ENCODE data around the gene CCDC51. TPM values are rescaled to one million over a fixed set of nuclear protein-coding genes. Genes with fewer than 3 reads are reported as not detected.

The CCDC51 gene
- total and polyA plus RNA-seq, 2 of the 13 experiments (the other 11 are each of a cell fraction or from before 2014, with no cell fraction given): 18.1 to 29.4 TPM

DNA sequence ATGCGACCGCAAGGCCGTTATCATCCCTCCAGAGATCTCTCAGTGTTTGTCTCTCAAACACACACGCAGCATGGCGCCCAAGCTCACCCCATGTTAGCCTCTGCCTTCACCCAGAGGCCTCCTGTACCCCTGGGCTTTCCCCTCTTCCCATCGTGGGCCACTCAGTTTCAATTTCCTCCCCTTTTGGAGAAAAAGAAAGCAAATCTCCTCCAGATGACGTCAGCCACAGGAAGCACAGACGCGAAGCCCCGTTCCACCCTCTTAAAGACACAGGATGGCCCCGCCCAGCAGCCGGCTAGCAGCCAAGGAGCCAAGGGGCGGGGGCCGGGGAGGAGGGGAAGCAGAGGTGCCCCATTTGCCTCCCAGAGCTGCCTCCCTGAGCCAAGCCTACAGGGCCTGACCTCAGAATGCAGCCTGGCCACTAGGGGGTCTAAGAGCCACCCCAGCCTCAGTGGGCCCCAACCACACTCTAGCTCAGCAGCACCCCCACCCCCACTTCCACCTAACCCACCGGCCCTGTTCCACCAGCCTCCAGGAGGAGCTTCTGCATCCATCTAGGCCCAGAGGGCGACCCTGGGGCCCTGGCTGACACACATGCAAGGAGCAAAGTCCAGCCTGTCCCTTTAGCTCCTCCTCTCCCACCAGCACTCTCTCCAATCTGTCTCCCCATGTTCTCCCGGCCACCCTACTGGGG lies 33.2 kb upstream of the CCDC51 start (continued):
- TF ChIP-seq, protein P1, sequence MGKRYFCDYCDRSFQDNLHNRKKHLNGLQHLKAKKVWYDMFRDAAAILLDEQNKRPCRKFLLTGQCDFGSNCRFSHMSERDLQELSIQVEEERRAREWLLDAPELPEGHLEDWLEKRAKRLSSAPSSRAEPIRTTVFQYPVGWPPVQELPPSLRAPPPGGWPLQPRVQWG (CRISPR knock-in tag; IDR thresholded peaks at IDR 0.05; ENCODE audit: borderline replicate concordance, low read depth): no peak
- TF ChIP-seq, protein P2, sequence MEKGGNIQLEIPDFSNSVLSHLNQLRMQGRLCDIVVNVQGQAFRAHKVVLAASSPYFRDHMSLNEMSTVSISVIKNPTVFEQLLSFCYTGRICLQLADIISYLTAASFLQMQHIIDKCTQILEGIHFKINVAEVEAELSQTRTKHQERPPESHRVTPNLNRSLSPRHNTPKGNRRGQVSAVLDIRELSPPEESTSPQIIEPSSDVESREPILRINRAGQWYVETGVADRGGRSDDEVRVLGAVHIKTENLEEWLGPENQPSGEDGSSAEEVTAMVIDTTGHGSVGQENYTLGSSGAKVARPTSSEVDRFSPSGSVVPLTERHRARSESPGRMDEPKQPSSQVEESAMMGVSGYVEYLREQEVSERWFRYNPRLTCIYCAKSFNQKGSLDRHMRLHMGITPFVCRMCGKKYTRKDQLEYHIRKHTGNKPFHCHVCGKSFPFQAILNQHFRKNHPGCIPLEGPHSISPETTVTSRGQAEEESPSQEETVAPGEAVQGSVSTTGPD (CRISPR knock-in tag; IDR thresholded peaks at IDR 0.05): no peak
- no peak for TF ChIP-seq GZF1 (CRISPR knock-in tag; IDR thresholded peaks at IDR 0.05)
- TF ChIP-seq YY1 (IDR thresholded peaks at IDR 0.05; ENCODE audit: insufficient read depth, insufficient replicate concordance, low read depth, low read length): peak; percentile 66
- TF ChIP-seq, protein P3, sequence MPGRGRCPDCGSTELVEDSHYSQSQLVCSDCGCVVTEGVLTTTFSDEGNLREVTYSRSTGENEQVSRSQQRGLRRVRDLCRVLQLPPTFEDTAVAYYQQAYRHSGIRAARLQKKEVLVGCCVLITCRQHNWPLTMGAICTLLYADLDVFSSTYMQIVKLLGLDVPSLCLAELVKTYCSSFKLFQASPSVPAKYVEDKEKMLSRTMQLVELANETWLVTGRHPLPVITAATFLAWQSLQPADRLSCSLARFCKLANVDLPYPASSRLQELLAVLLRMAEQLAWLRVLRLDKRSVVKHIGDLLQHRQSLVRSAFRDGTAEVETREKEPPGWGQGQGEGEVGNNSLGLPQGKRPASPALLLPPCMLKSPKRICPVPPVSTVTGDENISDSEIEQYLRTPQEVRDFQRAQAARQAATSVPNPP (CRISPR knock-in tag; IDR thresholded peaks at IDR 0.05): no peak
- TF ChIP-seq ZNF598 (CRISPR knock-in tag; IDR thresholded peaks at IDR 0.05; ENCODE audit: borderline replicate concordance): peak; percentile 19; the same call in 1 of the 2 replicates
- no peak; the same call in 1 of the 2 replicates for TF ChIP-seq MIER2 (CRISPR knock-in tag; IDR thresholded peaks at IDR 0.05)
- no peak for TF ChIP-seq MBNL3 (CRISPR knock-in tag; conservative IDR thresholded peaks at IDR 0.05)
- TF ChIP-seq, protein P4, sequence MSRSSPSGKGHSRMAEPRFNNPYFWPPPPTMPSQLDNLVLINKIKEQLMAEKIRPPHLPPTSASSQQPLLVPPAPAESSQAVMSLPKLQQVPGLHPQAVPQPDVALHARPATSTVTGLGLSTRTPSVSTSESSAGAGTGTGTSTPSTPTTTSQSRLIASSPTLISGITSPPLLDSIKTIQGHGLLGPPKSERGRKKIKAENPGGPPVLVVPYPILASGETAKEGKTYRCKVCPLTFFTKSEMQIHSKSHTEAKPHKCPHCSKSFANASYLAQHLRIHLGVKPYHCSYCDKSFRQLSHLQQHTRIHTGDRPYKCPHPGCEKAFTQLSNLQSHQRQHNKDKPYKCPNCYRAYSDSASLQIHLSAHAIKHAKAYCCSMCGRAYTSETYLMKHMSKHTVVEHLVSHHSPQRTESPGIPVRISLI (CRISPR knock-in tag; IDR thresholded peaks at IDR 0.05; ENCODE audit: borderline replicate concordance): peak; percentile 20; the same call in 1 of the 2 replicates
- TF ChIP-seq KDM1A (CRISPR knock-in tag; IDR thresholded peaks at IDR 0.05): no peak; the same call in 1 of the 2 replicates
- TF ChIP-seq MTA3 (CRISPR knock-in tag; IDR thresholded peaks at IDR 0.05): no peak
- TF ChIP-seq SNRNP70 (IDR thresholded peaks at IDR 0.05; ENCODE audit: low read depth, low read length): no peak
- TF ChIP-seq, protein P5, sequence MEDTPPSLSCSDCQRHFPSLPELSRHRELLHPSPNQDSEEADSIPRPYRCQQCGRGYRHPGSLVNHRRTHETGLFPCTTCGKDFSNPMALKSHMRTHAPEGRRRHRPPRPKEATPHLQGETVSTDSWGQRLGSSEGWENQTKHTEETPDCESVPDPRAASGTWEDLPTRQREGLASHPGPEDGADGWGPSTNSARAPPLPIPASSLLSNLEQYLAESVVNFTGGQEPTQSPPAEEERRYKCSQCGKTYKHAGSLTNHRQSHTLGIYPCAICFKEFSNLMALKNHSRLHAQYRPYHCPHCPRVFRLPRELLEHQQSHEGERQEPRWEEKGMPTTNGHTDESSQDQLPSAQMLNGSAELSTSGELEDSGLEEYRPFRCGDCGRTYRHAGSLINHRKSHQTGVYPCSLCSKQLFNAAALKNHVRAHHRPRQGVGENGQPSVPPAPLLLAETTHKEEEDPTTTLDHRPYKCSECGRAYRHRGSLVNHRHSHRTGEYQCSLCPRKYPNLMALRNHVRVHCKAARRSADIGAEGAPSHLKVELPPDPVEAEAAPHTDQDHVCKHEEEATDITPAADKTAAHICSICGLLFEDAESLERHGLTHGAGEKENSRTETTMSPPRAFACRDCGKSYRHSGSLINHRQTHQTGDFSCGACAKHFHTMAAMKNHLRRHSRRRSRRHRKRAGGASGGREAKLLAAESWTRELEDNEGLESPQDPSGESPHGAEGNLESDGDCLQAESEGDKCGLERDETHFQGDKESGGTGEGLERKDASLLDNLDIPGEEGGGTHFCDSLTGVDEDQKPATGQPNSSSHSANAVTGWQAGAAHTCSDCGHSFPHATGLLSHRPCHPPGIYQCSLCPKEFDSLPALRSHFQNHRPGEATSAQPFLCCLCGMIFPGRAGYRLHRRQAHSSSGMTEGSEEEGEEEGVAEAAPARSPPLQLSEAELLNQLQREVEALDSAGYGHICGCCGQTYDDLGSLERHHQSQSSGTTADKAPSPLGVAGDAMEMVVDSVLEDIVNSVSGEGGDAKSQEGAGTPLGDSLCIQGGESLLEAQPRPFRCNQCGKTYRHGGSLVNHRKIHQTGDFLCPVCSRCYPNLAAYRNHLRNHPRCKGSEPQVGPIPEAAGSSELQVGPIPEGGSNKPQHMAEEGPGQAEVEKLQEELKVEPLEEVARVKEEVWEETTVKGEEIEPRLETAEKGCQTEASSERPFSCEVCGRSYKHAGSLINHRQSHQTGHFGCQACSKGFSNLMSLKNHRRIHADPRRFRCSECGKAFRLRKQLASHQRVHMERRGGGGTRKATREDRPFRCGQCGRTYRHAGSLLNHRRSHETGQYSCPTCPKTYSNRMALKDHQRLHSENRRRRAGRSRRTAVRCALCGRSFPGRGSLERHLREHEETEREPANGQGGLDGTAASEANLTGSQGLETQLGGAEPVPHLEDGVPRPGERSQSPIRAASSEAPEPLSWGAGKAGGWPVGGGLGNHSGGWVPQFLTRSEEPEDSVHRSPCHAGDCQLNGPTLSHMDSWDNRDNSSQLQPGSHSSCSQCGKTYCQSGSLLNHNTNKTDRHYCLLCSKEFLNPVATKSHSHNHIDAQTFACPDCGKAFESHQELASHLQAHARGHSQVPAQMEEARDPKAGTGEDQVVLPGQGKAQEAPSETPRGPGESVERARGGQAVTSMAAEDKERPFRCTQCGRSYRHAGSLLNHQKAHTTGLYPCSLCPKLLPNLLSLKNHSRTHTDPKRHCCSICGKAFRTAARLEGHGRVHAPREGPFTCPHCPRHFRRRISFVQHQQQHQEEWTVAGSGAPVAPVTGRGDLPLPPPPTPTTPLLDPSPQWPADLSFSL (CRISPR knock-in tag; IDR thresholded peaks at IDR 0.05): no peak; the same call in 1 of the 2 replicates
- TF ChIP-seq MTF2 (CRISPR knock-in tag; IDR thresholded peaks at IDR 0.05; ENCODE audit: borderline replicate concordance): no peak
- no peak for TF ChIP-seq SRSF9 (IDR thresholded peaks at IDR 0.05; ENCODE audit: borderline replicate concordance, insufficient read depth, low read depth, low read length, poor library complexity, severe bottlenecking)
- TF ChIP-seq KAT7 (CRISPR knock-in tag; IDR thresholded peaks at IDR 0.05; ENCODE audit: borderline replicate concordance): peak; percentile 26; the same call in 1 of the 2 replicates

All from HepG2 (cell line).